Lower leg skin (tissue), 3 donors: ENCODE data around the gene NR1H3.

Experiments used
- CTCF ChIP-seq, 3 donors: fragments of 450-650 bp; IDR thresholded peaks; one replicate each; pipeline ENCODE4 v1.5.1; 2016; ENCODE audit warnings: antibody characterized with exemption in 3 of 3, mild to moderate bottlenecking in 3 of 3, moderate library complexity in 2 of 3
- POLR2A ChIP-seq, 2 donors: fragments of 450-650 bp; IDR thresholded peaks; one replicate each; pipeline ENCODE4 v1.6.1; 2016 to 2017; ENCODE audit warnings: antibody characterized with exemption in 2 of 2, mild to moderate bottlenecking in 1 of 2, moderate library complexity in 1 of 2

GRCh38 chr11:47272706-47273105 lies 14.9 kb downstream of the NR1H3 start:
- TF ChIP-seq CTCF (IDR thresholded peaks at IDR 0.05), result no peak
- TF ChIP-seq POLR2A (IDR thresholded peaks at IDR 0.05), result no peak
